ENCODE data around the gene IFNA8. TPM values are rescaled to one million over a fixed set of nuclear protein-coding genes. Genes with fewer than 3 reads are reported as not detected.

IFNA8 gene
- total and polyA plus RNA-seq, 3 donors from 2014 or later = not detected

GRCh38 chr9:21381448-21382339 lies 27.2 kb upstream of the IFNA8 start:
- Histone ChIP-seq H3K36me3 (ENCODE audit: low read depth, missing control alignments) (no peaks in the 10 kb centered on the region), H3K27ac (no peak overlapping the region), H3K4me3 (no peak overlapping the region), H3K27me3 (no peaks in the 10 kb centered on the region), H3K9me3 (no peaks in the 10 kb centered on the region), H3K4me1 (no peaks in the 10 kb centered on the region)
- WGBS, 2 donors = 67 to 74% methylated on average over 5 of the region's 5 CpGs
- TF ChIP-seq CTCF (IDR thresholded peaks at IDR 0.05) (no peak), POLR2A (IDR thresholded peaks at IDR 0.05) (no peak)
- no peak for DNase-seq
- intact Hi-C loops (cut with DNase I; ENCODE audit: low total_unique reads) = no loop called here

- no peaks in the 10 kb centered on the region for H3K9me3 ChIP-seq
- DNase-seq = no peak
- no peak overlapping the region for H3K4me3 ChIP-seq
- TF ChIP-seq CTCF (IDR thresholded peaks at IDR 0.05) (no peak), POLR2A (IDR thresholded peaks at IDR 0.05) (no peak)
- no peaks in the 10 kb centered on the region for H3K4me1 ChIP-seq
- H3K27ac ChIP-seq = no peak overlapping the region
- WGBS, 2 donors = 31 to 48% methylated on average over 4 of the region's 4 CpGs
- intact Hi-C loops (cut with DNase I; ENCODE audit: low total_unique reads) = no loop called here
- H3K36me3 ChIP-seq (ENCODE audit: low read depth, missing control alignments) = no peaks in the 10 kb centered on the region
- no peaks in the 10 kb centered on the region for H3K27me3 ChIP-seq
These were observed 25.3 kb upstream of the IFNA8 start for GRCh38 chr9:21383627-21384026.

- no peak for DNase-seq
- TF ChIP-seq CTCF (IDR thresholded peaks at IDR 0.05) (no peak), POLR2A (IDR thresholded peaks at IDR 0.05) (no peak)
- no peaks in the 10 kb centered on the region for H3K4me1 ChIP-seq
- no peak within 1 kb of the TSS for H3K4me3 ChIP-seq
- no peaks in the 10 kb centered on the region for H3K9me3 ChIP-seq
- no peak within 1 kb of the TSS for H3K27ac ChIP-seq
- WGBS, 2 donors = 64 to 88% methylated on average over 1 of the region's 1 CpG
- H3K27me3 ChIP-seq = no peaks in the 10 kb centered on the region
- no peaks in the 10 kb centered on the region for H3K36me3 ChIP-seq (ENCODE audit: low read depth, missing control alignments)
- intact Hi-C loops (cut with DNase I; ENCODE audit: low total_unique reads) = no loop called here
These were observed 23.7 kb upstream of the IFNA8 start, which contains the start of gene IFNA2 for GRCh38 chr9:21385131-21385670. Gene IFNA2 (minus strand): TSS chr9:21385398. CDS start chr9:21385329, 69 bp downstream.

- no peaks in the 10 kb centered on the region for H3K36me3 ChIP-seq (ENCODE audit: low read depth, missing control alignments)
- WGBS, 2 donors = 79 to 83% methylated on average over 6 of the region's 6 CpGs
- no peaks in the 10 kb centered on the region for H3K4me1 ChIP-seq
- no peak for DNase-seq
- H3K27me3 ChIP-seq = no peaks in the 10 kb centered on the region
- no peak overlapping the region for H3K4me3 ChIP-seq
- H3K9me3 ChIP-seq = no peaks in the 10 kb centered on the region
- no peak overlapping the region for H3K27ac ChIP-seq
- intact Hi-C loops (cut with DNase I; ENCODE audit: low total_unique reads) = no loop called here
- TF ChIP-seq POLR2A (IDR thresholded peaks at IDR 0.05) (no peak), CTCF (IDR thresholded peaks at IDR 0.05) (peak in 2 of 3 experiments; percentile 12 to 34)
These were observed 16.6 kb upstream of the IFNA8 start for GRCh38 chr9:21392270-21392669.

All from testis (tissue), 3 donors.